ENCODE data around the gene FAM163A. TPM values are rescaled to one million over a fixed set of nuclear protein-coding genes. Genes with fewer than 3 reads are reported as not detected.

Gene FAM163A
- total RNA-seq, 4 donors from 2014 or later, result 0.16 TPM; not detected in 3

- Histone ChIP-seq H3K4me3 (no peak overlapping the region), H3K9me3 (no peaks in the 10 kb centered on the region), H3K27me3 (peaks cover 4 to 8% (median 5%) of the 10 kb centered on the region in 3 donors), H3K27ac (no peak overlapping the region), H3K36me3 (no peaks in the 10 kb centered on the region), H3K4me1 (no peaks in the 10 kb centered on the region)
- DNase-seq (no peak), ATAC-seq (no peak)
- intact Hi-C loops (cut with DNase I; ENCODE audit: low total_unique reads) (no loop called here), in situ Hi-C loops (cut with MboI; ENCODE audit: low sequenced_read_pairs in 4 of 4) (loop anchor here (5.0 to 25.0 kb wide), 3 partner anchors 92 to 720 kb away; partner anchors contain the start of gene TOR3A (in 1 of the 4))
- TF ChIP-seq CTCF (IDR thresholded peaks at IDR 0.05 in 4 of 5, conservative IDR thresholded peaks at IDR 0.05 in 1 of 5) (no peak), POLR2A (IDR thresholded peaks at IDR 0.05) (no peak)
Measured at GRCh38 chr1:179807291-179807690, 64.2 kb downstream of the FAM163A start.

- Histone ChIP-seq H3K4me3 (no peak overlapping the region), H3K27ac (no peak overlapping the region), H3K36me3 (no peaks in the 10 kb centered on the region), H3K9me3 (no peaks in the 10 kb centered on the region), H3K27me3 (peaks cover 4 to 9% (median 5%) of the 10 kb centered on the region in 3 donors), H3K4me1 (no peaks in the 10 kb centered on the region)
- in situ Hi-C loops (cut with MboI; ENCODE audit: low sequenced_read_pairs in 4 of 4), result loop anchor here (5.0 to 25.0 kb wide), 3 partner anchors 93 to 721 kb away; partner anchors contain the start of gene TOR3A (in 1 of the 4)
- no peak for TF ChIP-seq POLR2A (IDR thresholded peaks at IDR 0.05)
- TF ChIP-seq CTCF (IDR thresholded peaks at IDR 0.05 in 4 of 5, conservative IDR thresholded peaks at IDR 0.05 in 1 of 5), result no peak
- DNase-seq, result no peak
- ATAC-seq, result no peak
- intact Hi-C loops (cut with DNase I; ENCODE audit: low total_unique reads), result no loop called here
Measured at GRCh38 chr1:179807691-179808485, 64.8 kb downstream of the FAM163A start.

GRCh38 chr1:179808503-179808902, 65.4 kb downstream of the FAM163A start:
- DNase-seq (no peak), ATAC-seq (no peak)
- in situ Hi-C loops (cut with MboI; ENCODE audit: low sequenced_read_pairs in 4 of 4), result loop anchor here (5.0 to 25.0 kb wide), 3 partner anchors 94 to 721 kb away; partner anchors contain the start of gene TOR3A (in 1 of the 4)
- Histone ChIP-seq H3K27ac (no peak overlapping the region), H3K36me3 (no peaks in the 10 kb centered on the region), H3K9me3 (no peaks in the 10 kb centered on the region), H3K4me1 (no peaks in the 10 kb centered on the region), H3K4me3 (no peak overlapping the region), H3K27me3 (peaks cover 4 to 9% (median 5%) of the 10 kb centered on the region in 3 donors)
- TF ChIP-seq POLR2A (IDR thresholded peaks at IDR 0.05) (no peak), CTCF (IDR thresholded peaks at IDR 0.05 in 4 of 5, conservative IDR thresholded peaks at IDR 0.05 in 1 of 5) (no peak)
- intact Hi-C loops (cut with DNase I; ENCODE audit: low total_unique reads), result no loop called here

GRCh38 chr1:179809506-179810366, 66.6 kb downstream of the FAM163A start:
- no peak overlapping the region for H3K4me3 ChIP-seq
- H3K4me1 ChIP-seq, result peaks cover 5 to 8% of the 10 kb centered on the region in 2 donors
- H3K27me3 ChIP-seq, result peaks cover 4 to 9% (median 5%) of the 10 kb centered on the region in 3 donors
- intact Hi-C loops (cut with DNase I; ENCODE audit: low total_unique reads), result loop anchor here (1.0 kb wide), 1 partner anchor 103 kb away; no protein-coding TSS in a partner anchor
- in situ Hi-C loops (cut with MboI; ENCODE audit: low sequenced_read_pairs in 4 of 4), result loop anchor here (5.0 to 25.0 kb wide), 3 partner anchors 95 to 722 kb away; partner anchors contain the start of gene TOR3A (in 1 of the 4)
- H3K9me3 ChIP-seq, result no peaks in the 10 kb centered on the region
- H3K27ac ChIP-seq, result no peak overlapping the region
- H3K36me3 ChIP-seq, result no peaks in the 10 kb centered on the region
- TF ChIP-seq CTCF (IDR thresholded peaks at IDR 0.05 in 4 of 5, conservative IDR thresholded peaks at IDR 0.05 in 1 of 5), result peak; percentile 71 to 91 (median 83)
- TF ChIP-seq POLR2A (IDR thresholded peaks at IDR 0.05), result no peak
- ATAC-seq, result peak; percentile 45 to 58
- no peak for DNase-seq
